Transverse colon (tissue), 4 donors: ENCODE results near the gene SLC22A3. TPM values are rescaled to one million over a fixed set of nuclear protein-coding genes. Genes with fewer than 3 reads are reported as not detected.

Experiments used
- DNase-seq: peaks from one replicate; pipeline ENCODE4 v3.0.0-alpha.2; 2019
- H3K27ac ChIP-seq, 4 donors: fragments of 200-600 bp; sonication (generic); 2 replicates each; pipeline ENCODE4 v1.5.1; 2016 to 2018; ENCODE audit warnings: inconsistent platforms in 4 of 4
- H3K27me3 ChIP-seq: fragments of 200-600 bp; sonication (generic); 2 replicates; pipeline ENCODE4 v1.5.1; 2017; ENCODE audit warnings: inconsistent platforms
- H3K36me3 ChIP-seq, 4 donors: fragments of 200-600 bp; sonication (generic); 2 replicates each; pipeline ENCODE4 v1.5.1; 2017 to 2019; ENCODE audit warnings: inconsistent platforms in 4 of 4
- H3K4me1 ChIP-seq, 4 donors: fragments of 200-600 bp; sonication (generic); 2 replicates each; pipeline ENCODE4 v1.5.1; 2017 to 2020; ENCODE audit warnings: inconsistent platforms in 4 of 4
- H3K4me3 ChIP-seq, 4 donors: fragments of 200-600 bp; sonication (generic); 1 replicate in 1 of 4; 2 replicates in 3 of 4; pipeline versions ENCODE4 v1.5.1 to v1.6.1; 2017 to 2019; ENCODE audit warnings: inconsistent platforms in 4 of 4
- H3K9me3 ChIP-seq, 2 donors: fragments of 200-600 bp; sonication (generic); 2 replicates each; pipeline ENCODE4 v1.5.1; 2017 to 2019; ENCODE audit warnings: inconsistent platforms in 2 of 2
- CTCF ChIP-seq, 5 experiments: fragments of 200-600 bp in 3 of 5; fragments of 450-650 bp in 2 of 5; sonication (generic) in 3 of 5; IDR thresholded peaks; 1 replicate in 2 of 5; 2 replicates in 3 of 5; pipeline ENCODE4 v1.5.1; 2016 to 2017; ENCODE audit warnings: antibody characterized with exemption in 5 of 5, inconsistent platforms in 3 of 5, mild to moderate bottlenecking in 2 of 5, moderate library complexity in 1 of 5
- EP300 ChIP-seq: sonication (generic); formaldehyde crosslinking; IDR thresholded peaks from one replicate; pipeline ENCODE4 v1.6.1; 2017; ENCODE audit warnings: antibody characterized with exemption, low read depth
- POLR2A ChIP-seq: fragments of 450-650 bp; IDR thresholded peaks from one replicate; pipeline ENCODE4 v1.6.1; 2016; ENCODE audit warnings: antibody characterized with exemption, mild to moderate bottlenecking, moderate library complexity
- POLR2AphosphoS5 ChIP-seq, 3 donors: sonication (generic); formaldehyde crosslinking; IDR thresholded peaks; one replicate each; pipeline ENCODE4 v1.6.1; 2016; ENCODE audit warnings: antibody characterized with exemption in 3 of 3
- WGBS, 2 donors: methylation state at CpG; one replicate each; pipeline ENCODE4 v1.1.5; 2018; ENCODE audit warnings: low coverage in 1 of 2; 5-methylcytosine and 5-hydroxymethylcytosine counted together
- in situ Hi-C, 4 donors: fragments of 200-750 bp; cut with MboI; loops; one replicate each; pipeline versions ENCODE4 v1.15.0 to v1.15.1; 2017; ENCODE audit warnings: low sequenced_read_pairs in 3 of 4, low pct_ligation_motif_present in 1 of 4, low pct_unique_long_range_greater_than_20kb in 1 of 4
- intact Hi-C: fragments of 100-400 bp; cut with DNase I; formaldehyde crosslinking; loops from one replicate; pipeline ENCODE4 v1.15.1; 2023; ENCODE audit warnings: low total_unique reads
- total RNA-seq, 4 donors: library from RNA; depleted of rRNA; stranded (reverse); fragments of >200 nt; gene quantifications; one replicate each; pipeline ENCODE4 v1.1.0, GENCODE V29; 2016

Gene SLC22A3
- total RNA-seq, 4 donors from 2014 or later: 4.5 to 12.0 (median 6.9) TPM

- Histone ChIP-seq H3K4me3 (no peak overlapping the region), H3K4me1 (no peaks in the 10 kb centered on the region), H3K27ac (no peak overlapping the region), H3K9me3 (no peaks in the 10 kb centered on the region), H3K36me3 (no peaks in the 10 kb centered on the region), H3K27me3 (no peaks in the 10 kb centered on the region)
- TF ChIP-seq POLR2A: no peak
- TF ChIP-seq POLR2AphosphoS5 (IDR thresholded peaks at IDR 0.05): no peak
- TF ChIP-seq EP300: no peak
- no peak for TF ChIP-seq CTCF (IDR thresholded peaks at IDR 0.05)
- no peak for DNase-seq
- WGBS, 2 donors: 90% methylated on average over 11 of the region's 11 CpGs; no CpG with 5 or more reads in 1 of the 2 donors
- intact Hi-C loops: no loop called here
- in situ Hi-C loops: no loop called here
Observed at GRCh38 chr6:160487116-160487515, 138.9 kb downstream of the SLC22A3 start.

- WGBS, 2 donors: 95 to 100% methylated on average over 1 of the region's 1 CpG
- Histone ChIP-seq H3K27ac (no peak overlapping the region), H3K36me3 (no peaks in the 10 kb centered on the region), H3K4me3 (no peak overlapping the region), H3K27me3 (no peaks in the 10 kb centered on the region), H3K9me3 (no peaks in the 10 kb centered on the region), H3K4me1 (no peaks in the 10 kb centered on the region)
- no peak for DNase-seq
- TF ChIP-seq POLR2A: no peak
- no peak for TF ChIP-seq POLR2AphosphoS5 (IDR thresholded peaks at IDR 0.05)
- no peak for TF ChIP-seq CTCF (IDR thresholded peaks at IDR 0.05)
- no peak for TF ChIP-seq EP300
- in situ Hi-C loops (no loop called here), intact Hi-C loops (no loop called here)
Observed at GRCh38 chr6:160489091-160489490, 140.9 kb downstream of the SLC22A3 start.

GRCh38 chr6:160494576-160494975 is 146.4 kb downstream of the SLC22A3 start:
- TF ChIP-seq EP300: no peak
- in situ Hi-C loops: no loop called here
- no peaks in the 10 kb centered on the region for H3K36me3 ChIP-seq
- no peak for DNase-seq
- H3K4me1 ChIP-seq: no peaks in the 10 kb centered on the region
- H3K9me3 ChIP-seq: no peaks in the 10 kb centered on the region
- WGBS, 2 donors: 95 to 97% methylated on average over 3 of the region's 3 CpGs
- intact Hi-C loops: no loop called here
- no peaks in the 10 kb centered on the region for H3K27me3 ChIP-seq
- no peak overlapping the region for H3K27ac ChIP-seq
- no peak overlapping the region for H3K4me3 ChIP-seq

- 79 to 83% methylated on average over 2 to 4 of the region's 4 CpGs for WGBS, 2 donors
- in situ Hi-C loops: no loop called here
- no peaks in the 10 kb centered on the region for H3K4me1 ChIP-seq
Observed at GRCh38 chr6:160500639-160501038, 152.5 kb downstream of the SLC22A3 start.

More at GRCh38 chr6:160500639-160501038, 152.5 kb downstream of the SLC22A3 start:
- no peak for DNase-seq
- Histone ChIP-seq H3K36me3 (no peaks in the 10 kb centered on the region), H3K27me3 (no peaks in the 10 kb centered on the region), H3K27ac (no peak overlapping the region), H3K4me3 (no peak overlapping the region), H3K9me3 (no peaks in the 10 kb centered on the region)
- TF ChIP-seq POLR2A (no peak), CTCF (IDR thresholded peaks at IDR 0.05) (no peak), EP300 (no peak), POLR2AphosphoS5 (IDR thresholded peaks at IDR 0.05) (no peak)
- intact Hi-C loops: no loop called here

Other genes with a start within 250 kb of the SLC22A3 start
- gene SLC22A1, start 226.6 kb upstream of the SLC22A3 start, total RNA-seq: 1 to 10 TPM in 1 of 4 donors, under 1 TPM in 2, not detected in 1; 0.40 to 1.7 (median 0.55) TPM
- gene SLC22A2, start 89.6 kb upstream of the SLC22A3 start, total RNA-seq: not detected